H1 (cell line): ENCODE data around the gene C5orf22. TPM values are rescaled to one million over a fixed set of nuclear protein-coding genes. Genes with fewer than 3 reads are reported as not detected.

Experiments
- CTCF ChIA-PET: fragments of 300-600 bp; sonication (Branson Sonifier 250); formaldehyde crosslinking; loops from one replicate; lab custom pipeline; 2021; ENCODE audit not compliant: partially characterized antibody; lab: Charles Lee
- POLR2A ChIA-PET: fragments of 300-600 bp; sonication (Branson Sonifier 250); formaldehyde crosslinking; loops from one replicate; lab custom pipeline; 2021; ENCODE audit warnings: inconsistent platforms; ENCODE audit not compliant: partially characterized antibody; lab: Charles Lee
- DNase-seq, 2 experiments: peaks; one replicate each; pipeline versions ENCODE4 v3.0.0 to v3.0.0-alpha.2; 2010 to 2022; ENCODE audit warnings: low spot score in 2 of 2, low read depth in 1 of 2, mixed read lengths in 1 of 2
- FAIRE-seq: peaks from 2 replicates; lab custom pipeline; 2011; peaks lifted over from hg19 to GRCh38; lab: Jason Lieb, UNC
- H2AFZ ChIP-seq: 2 replicates; pipeline ENCODE4 v1.8.1; 2012; ENCODE audit warnings: low read length, inconsistent platforms
- H2AK5ac ChIP-seq: 2 replicates; pipeline ENCODE4 v1.6.1; 2013; ENCODE audit warnings: low read depth, low read length
- H2BK120ac ChIP-seq: replicated peaks from 2 replicates; pipeline ENCODE3; 2013; ENCODE audit warnings: low read depth, low read length, inconsistent platforms
- H2BK12ac ChIP-seq: 2 replicates; pipeline ENCODE4 v1.6.1; 2013; ENCODE audit warnings: low read depth, low read length
- H2BK15ac ChIP-seq: 2 replicates; pipeline ENCODE4 v1.6.1; 2013; ENCODE audit warnings: low read length
- H2BK20ac ChIP-seq: 2 replicates; pipeline ENCODE4 v1.6.1; 2013; ENCODE audit warnings: low read length
- H2BK5ac ChIP-seq: 2 replicates; pipeline ENCODE4 v1.6.1; 2013; ENCODE audit warnings: low read depth, low read length
- H3K14ac ChIP-seq: 2 replicates; pipeline ENCODE4 v1.6.1; 2013; ENCODE audit warnings: inconsistent platforms; ENCODE audit not compliant: insufficient read length
- H3K18ac ChIP-seq: 2 replicates; pipeline ENCODE4 v1.6.1; 2013; ENCODE audit warnings: low read length; ENCODE audit errors: extremely low read depth
- H3K23ac ChIP-seq: 2 replicates; pipeline ENCODE4 v1.6.1; 2013; ENCODE audit warnings: inconsistent platforms; ENCODE audit not compliant: insufficient read length
- H3K23me2 ChIP-seq: 2 replicates; pipeline ENCODE4 v1.6.1; 2013; ENCODE audit warnings: low read depth, low read length
- H3K27ac ChIP-seq: 2 replicates; pipeline ENCODE4 v1.6.1; 2011; ENCODE audit warnings: low read depth, low read length, inconsistent platforms
- H3K27me3 ChIP-seq, 4 experiments: replicated peaks in 1 of 4; 1 replicate in 1 of 4; 2 replicates in 3 of 4; pipeline versions ENCODE4 v1.6.1 to v1.8.1; 2011 to 2013; ENCODE audit warnings: low read length in 3 of 4, mild to moderate bottlenecking in 3 of 4, inconsistent platforms in 2 of 4, mixed read lengths in 2 of 4, moderate library complexity in 1 of 4; ENCODE audit not compliant: control insufficient read depth in 3 of 4, insufficient read depth in 3 of 4; ENCODE audit errors: extremely low read depth in 1 of 4
- H3K36me3 ChIP-seq, 4 experiments: 2 replicates each; pipeline versions ENCODE4 v1.6.1 to v1.8.1; 2011 to 2013; ENCODE audit warnings: mild to moderate bottlenecking in 4 of 4, low read length in 3 of 4, moderate library complexity in 2 of 4, control low read depth in 1 of 4, inconsistent platforms in 1 of 4; ENCODE audit not compliant: insufficient read depth in 4 of 4, control insufficient read depth in 2 of 4
- H3K4ac ChIP-seq: replicated peaks from 2 replicates; pipeline ENCODE3; 2013; ENCODE audit warnings: low read length, low read depth, mixed read lengths, inconsistent platforms; ENCODE audit not compliant: insufficient read length
- H3K4me1 ChIP-seq, 4 experiments: replicated peaks in 1 of 4; 1 replicate in 1 of 4; 2 replicates in 3 of 4; pipeline versions ENCODE4 v1.6.1 to v1.8.1; 2011 to 2013; ENCODE audit warnings: low read length in 3 of 4, inconsistent platforms in 2 of 4, mixed read lengths in 1 of 4; ENCODE audit not compliant: insufficient read depth in 4 of 4, control insufficient read depth in 3 of 4
- H3K4me2 ChIP-seq, 2 experiments: 2 replicates each; pipeline versions ENCODE4 v1.6.1 to v1.8.1; 2011 to 2013; ENCODE audit warnings: low read depth in 2 of 2, low read length in 2 of 2, control low read depth in 1 of 2, inconsistent platforms in 1 of 2, mild to moderate bottlenecking in 1 of 2; ENCODE audit not compliant: insufficient read depth in 1 of 2
- H3K4me3 ChIP-seq, 4 experiments: fragments of 200-600, 300-600 bp in 1 of 4; sonication (generic), shearing (Covaris generic), sonication (Bioruptor Twin) in 1 of 4; 2 replicates each; pipeline versions ENCODE4 v1.5.1 to v1.8.1; 2011 to 2016; ENCODE audit warnings: low read length in 4 of 4, low read depth in 3 of 4, control low read depth in 2 of 4, inconsistent platforms in 2 of 4, mild to moderate bottlenecking in 2 of 4, mixed read lengths in 1 of 4, moderate library complexity in 1 of 4; ENCODE audit not compliant: insufficient read depth in 2 of 4; ENCODE audit errors: extremely low read depth in 1 of 4
- H3K56ac ChIP-seq: replicated peaks from 2 replicates; pipeline ENCODE3; 2013; ENCODE audit warnings: low read depth, mild to moderate bottlenecking, mixed read lengths, low read length, inconsistent platforms; ENCODE audit not compliant: insufficient read length
- H3K79me1 ChIP-seq: 2 replicates; pipeline ENCODE4 v1.6.1; 2013; ENCODE audit warnings: low read depth, low read length, control low read depth
- H3K79me2 ChIP-seq, 2 experiments: 2 replicates each; pipeline versions ENCODE4 v1.6.1 to v1.8.1; 2012 to 2013; ENCODE audit warnings: low read length in 2 of 2, mild to moderate bottlenecking in 2 of 2, inconsistent platforms in 1 of 2; ENCODE audit not compliant: insufficient read depth in 2 of 2, control insufficient read depth in 1 of 2
- H3K9ac ChIP-seq, 4 experiments: replicated peaks in 1 of 4; 1 replicate in 1 of 4; 2 replicates in 3 of 4; pipeline versions ENCODE4 v1.6.1 to v1.8.1; 2011 to 2013; ENCODE audit warnings: low read depth in 3 of 4, low read length in 3 of 4, control low read depth in 2 of 4, mild to moderate bottlenecking in 2 of 4, moderate library complexity in 2 of 4, inconsistent platforms in 1 of 4; ENCODE audit errors: extremely low read depth in 1 of 4
- H3K9me3 ChIP-seq, 2 experiments: 2 replicates each; pipeline versions ENCODE4 v1.6.1 to v1.8.1; 2012 to 2013; ENCODE audit warnings: mild to moderate bottlenecking in 2 of 2, moderate library complexity in 2 of 2, control low read depth in 1 of 2, inconsistent platforms in 1 of 2, low read depth in 1 of 2, low read length in 1 of 2, mixed read lengths in 1 of 2; ENCODE audit not compliant: insufficient read depth in 2 of 2
- H4K20me1 ChIP-seq, 2 experiments: replicated peaks in 1 of 2; 2 replicates each; pipeline versions ENCODE3 to v1.8.1; 2011 to 2013; ENCODE audit warnings: inconsistent platforms in 2 of 2, low read length in 2 of 2, mild to moderate bottlenecking in 1 of 2; ENCODE audit not compliant: insufficient read depth in 2 of 2, control insufficient read depth in 1 of 2
- H4K5ac ChIP-seq: 2 replicates; pipeline ENCODE4 v1.6.1; 2013; ENCODE audit warnings: low read length, low read depth, mixed read lengths, inconsistent platforms; ENCODE audit not compliant: insufficient read length
- H4K8ac ChIP-seq: 2 replicates; pipeline ENCODE4 v1.8.0; 2013; ENCODE audit warnings: mild to moderate bottlenecking, moderate library complexity, low read length, inconsistent platforms; ENCODE audit not compliant: insufficient read depth; ENCODE audit errors: extremely low read depth
- H4K91ac ChIP-seq: replicated peaks from 2 replicates; pipeline ENCODE3; 2013; ENCODE audit warnings: low read length, mixed read lengths, inconsistent platforms; ENCODE audit not compliant: insufficient read length
- ASH2L ChIP-seq: fragments of 200-600, 300-600 bp; sonication (generic); IDR thresholded peaks from one replicate; pipeline ENCODE4 v1.7.1; 2017; ENCODE audit warnings: low read length
- ATF2 ChIP-seq: IDR thresholded peaks from 2 replicates; pipeline ENCODE4 v1.6.1; 2012; ENCODE audit warnings: low read length, inconsistent platforms
- CBX5 ChIP-seq: fragments of 300-800, 300-1000 bp; sonication (generic); IDR thresholded peaks from 2 replicates; pipeline ENCODE4 v1.7.1; 2016; ENCODE audit warnings: antibody characterized with exemption, low read length, low read depth
- CHD1 ChIP-seq: IDR thresholded peaks from 2 replicates; pipeline ENCODE4 v1.6.1; 2012; ENCODE audit warnings: low read depth, low read length, improper control_type of control experiment
- RAD21 ChIP-seq, 2 experiments: IDR thresholded peaks in 1 of 2; conservative IDR thresholded peaks in 1 of 2; 2 replicates each; pipeline ENCODE4 v1.6.1; 2011; ENCODE audit warnings: low read depth in 2 of 2, low read length in 2 of 2, improper control_type of control experiment in 1 of 2, inconsistent platforms in 1 of 2, mild to moderate bottlenecking in 1 of 2, moderate library complexity in 1 of 2
- RBBP5 ChIP-seq: IDR thresholded peaks from 2 replicates; pipeline ENCODE4 v1.7.1; 2012; ENCODE audit warnings: low read depth, mild to moderate bottlenecking, inconsistent platforms, low read length, moderate library complexity, borderline replicate concordance
- SIN3A ChIP-seq, 2 experiments: IDR thresholded peaks in 1 of 2; conservative IDR thresholded peaks in 1 of 2; 2 replicates each; pipeline ENCODE4 v1.6.1; 2011 to 2012; ENCODE audit warnings: low read length in 2 of 2, improper control_type of control experiment in 1 of 2, low read depth in 1 of 2, mild to moderate bottlenecking in 1 of 2
- SIX5 ChIP-seq: IDR thresholded peaks from 2 replicates; pipeline ENCODE4 v1.6.1; 2011; ENCODE audit warnings: mild to moderate bottlenecking, low read depth, low read length
- SP1 ChIP-seq: IDR thresholded peaks from 2 replicates; pipeline ENCODE4 v1.6.1; 2011; ENCODE audit warnings: low read depth, low read length
- SUZ12 ChIP-seq: fragments of 200-600 bp; sonication (generic); IDR thresholded peaks from 2 replicates; pipeline ENCODE4 v1.6.1; 2012; ENCODE audit warnings: mild to moderate bottlenecking, inconsistent platforms, low read length, moderate library complexity, mixed read lengths
- TAF1 ChIP-seq: IDR thresholded peaks from 2 replicates; pipeline ENCODE4 v1.6.1; 2011; ENCODE audit warnings: mild to moderate bottlenecking, low read depth, low read length
- WGBS, 2 experiments: shearing (Covaris generic) in 1 of 2; methylation state at CpG; one replicate each; pipeline versions ENCODE4 v1.1.6 to v1.1.7; 2013 to 2015; ENCODE audit warnings: low lambda C conversion rate in 2 of 2, mixed read lengths in 2 of 2, inconsistent platforms in 1 of 2, low coverage in 1 of 2, missing lambda C conversion rate in 1 of 2; ENCODE audit not compliant: insufficient replicate concordance in 2 of 2, insufficient coverage in 1 of 2, insufficient read length in 1 of 2; ENCODE audit errors: extremely low coverage in 1 of 2, missing lambda C conversion rate in 1 of 2; 5-methylcytosine and 5-hydroxymethylcytosine counted together
- polyA plus RNA-seq, 7 experiments: library from polyadenylated mRNA; depleted of rRNA in 3 of 7; stranded (reverse) in 5 of 7; unstranded in 2 of 7; fragments of >200 nt in 5 of 7; fragments of 200-250 nt in 2 of 7; gene quantifications; 1 replicate in 5 of 7; 2 replicates in 1 of 7; 4 replicates in 1 of 7; pipeline versions ENCODE4 v1.2.1 to v1.2.3, GENCODE V29; 2011 to 2013; ENCODE audit warnings: missing spikeins in 2 of 7, mixed read lengths in 2 of 7
- total RNA-seq: library from RNA; stranded (reverse); fragmentation: NEBNext Ultra II Directional; extraction: Animal tissue kit (Norgen Biotek cat#: 25700); gene quantifications from 2 replicates; pipeline ENCODE4 v1.2.1, GENCODE V29; 2021

C5orf22 gene
- total and polyA plus RNA-seq, 2 of the 8 experiments (the other 6 are each of a cell fraction or from before 2014, with no cell fraction given) = 19.6 to 36.2 TPM

- Histone ChIP-seq H2AFZ (no peak overlapping the region), H2BK20ac (no peak overlapping the region), H3K4me2 (no peak overlapping the region), H3K4me1 (no peaks in the 10 kb centered on the region), H3K27me3 (no peaks in the 10 kb centered on the region), H3K14ac (no peak overlapping the region), H3K56ac (no peak overlapping the region), H2BK12ac (no peak overlapping the region), H3K79me1 (no peaks in the 10 kb centered on the region; the same call in 1 of the 2 replicates), H4K91ac (no peak overlapping the region), H3K23ac (no peak overlapping the region), H4K20me1 (peaks cover 0 to 4% of the 10 kb centered on the region in 2 experiments), H3K23me2 (no peaks in the 10 kb centered on the region), H3K4ac (no peak overlapping the region), H4K8ac (no peak overlapping the region), H4K5ac (no peak overlapping the region), H2BK5ac (no peak overlapping the region), H3K18ac (no peak overlapping the region), H3K79me2 (no peaks in the 10 kb centered on the region), H2BK15ac (no peak overlapping the region), H3K9ac (no peak overlapping the region), H3K4me3 (no peak overlapping the region), H3K9me3 (no peaks in the 10 kb centered on the region), H2BK120ac (no peak overlapping the region), H3K27ac (no peak overlapping the region), H2AK5ac (no peak overlapping the region), H3K36me3 (peaks cover 7 to 48% (median 16%) of the 10 kb centered on the region in 4 experiments)
- ChIA-PET POLR2A (no interaction called here), CTCF (no interaction called here)
- FAIRE-seq (no peak), DNase-seq (no peak)
- WGBS, 2 experiments = 88% methylated on average over 6 of the region's 6 CpGs; no CpG with 5 or more reads in 1 of the 2 experiments
- TF ChIP-seq ATF2 (no peak), SUZ12 (no peak), CBX5 (no peak), RAD21 (IDR thresholded peaks at IDR 0.05 in 1 of 2, conservative IDR thresholded peaks at IDR 0.05 in 1 of 2; ENCODE audit: low read depth in 2 of 2, low read length in 2 of 2) (no peak), RBBP5 (no peak), SIN3A (conservative IDR thresholded peaks at IDR 0.05 in 1 of 2, IDR thresholded peaks at IDR 0.05 in 1 of 2; ENCODE audit: low read depth in 1 of 2, low read length in 2 of 2) (no peak), SIX5 (no peak), SP1 (no peak), TAF1 (no peak), CHD1 (no peak), ASH2L (no peak)
Observed at GRCh38 chr5:31486441-31486840, 45.7 kb upstream of the C5orf22 start.
